Measurements from ENCODE around the gene DDX28.
"Not testable (repeated sequence)": the region's sequence is repeated elsewhere in the genome, so short reads cannot be mapped to it uniquely, and the experiment has no call there.

Gene DDX28

DNA sequence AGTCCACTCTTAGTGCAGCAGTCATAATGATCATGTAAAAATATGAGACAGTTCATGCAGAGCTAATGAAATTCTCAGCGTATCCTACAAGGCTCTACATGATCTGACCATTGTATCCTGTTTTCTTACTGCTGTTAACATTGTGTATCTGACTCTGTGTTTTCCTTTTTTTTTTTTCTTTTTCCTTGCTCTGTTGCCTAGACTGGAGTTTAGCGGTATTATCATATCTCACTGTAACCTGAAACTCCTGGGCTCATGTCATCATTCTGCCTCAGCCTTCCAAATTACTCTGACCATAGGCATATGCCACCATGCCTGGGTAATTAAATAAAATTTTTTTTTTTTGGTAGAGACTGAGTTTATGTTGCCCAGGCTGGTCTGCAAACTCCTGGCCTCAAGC is 12.2 kb upstream of the DDX28 start:
- peaks cover 47 to 53% of the 10 kb centered on the region in 2 experiments for H3K4me1 ChIP-seq (ENCODE audit: control insufficient read depth in 1 of 2, insufficient read depth in 1 of 2, low read depth in 1 of 2, low read length in 1 of 2)
- H3K27me3 ChIP-seq: no peaks in the 10 kb centered on the region
- H3K9me3 ChIP-seq: no peaks in the 10 kb centered on the region
- no peak overlapping the region for H3K4me3 ChIP-seq (ENCODE audit: low read depth in 1 of 2, low read length in 1 of 2)
- no peak for TF ChIP-seq CTCF (IDR thresholded peaks at IDR 0.05)
- H3K27ac ChIP-seq: no peak overlapping the region
- H3K36me3 ChIP-seq: no peaks in the 10 kb centered on the region

GRCh38 chr16:68033101-68033500 is 10.1 kb upstream of the DDX28 start:
- H3K4me3 ChIP-seq (ENCODE audit: low read depth in 1 of 2, low read length in 1 of 2): no peak overlapping the region
- no peaks in the 10 kb centered on the region for H3K27me3 ChIP-seq
- H3K9me3 ChIP-seq: no peaks in the 10 kb centered on the region
- H3K27ac ChIP-seq: no peak overlapping the region
- peaks cover 7% of the 10 kb centered on the region for H3K36me3 ChIP-seq
- TF ChIP-seq CTCF (IDR thresholded peaks at IDR 0.05): no peak
- peaks cover 26 to 32% of the 10 kb centered on the region in 2 experiments for H3K4me1 ChIP-seq (ENCODE audit: control insufficient read depth in 1 of 2, insufficient read depth in 1 of 2, low read depth in 1 of 2, low read length in 1 of 2)

DNA sequence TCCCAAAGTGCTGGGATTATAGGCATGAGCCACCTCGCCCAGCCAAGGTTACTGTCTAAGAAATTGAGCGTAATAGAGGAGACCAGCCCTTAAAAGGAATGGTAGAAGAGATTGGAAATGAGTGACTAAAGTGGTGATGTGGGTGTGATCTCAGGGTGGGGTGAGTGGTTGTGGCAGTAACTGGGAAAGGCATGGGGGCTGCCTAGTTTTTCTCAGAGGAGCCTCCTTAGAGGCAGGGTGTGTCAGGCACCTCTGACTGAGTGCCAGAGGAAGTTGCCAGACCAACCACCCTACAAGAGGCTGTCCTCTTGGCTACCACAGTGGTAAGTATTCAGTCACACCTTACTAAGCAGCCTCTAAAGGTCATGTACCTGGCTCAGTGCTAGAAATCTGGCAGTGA is 8.9 kb upstream of the DDX28 start:
- Histone ChIP-seq H3K9me3 (no peaks in the 10 kb centered on the region), H3K36me3 (peaks cover 12% of the 10 kb centered on the region), H3K27me3 (no peaks in the 10 kb centered on the region), H3K4me1 (ENCODE audit: control insufficient read depth in 1 of 2, insufficient read depth in 1 of 2, low read depth in 1 of 2, low read length in 1 of 2) (peaks cover 14 to 20% of the 10 kb centered on the region in 2 experiments), H3K27ac (peak overlapping the region; percentile 25), H3K4me3 (ENCODE audit: low read depth in 1 of 2, low read length in 1 of 2) (no peak overlapping the region)
- TF ChIP-seq CTCF (IDR thresholded peaks at IDR 0.05): no peak

GRCh38 chr16:68030108-68030507 is 7.1 kb upstream of the DDX28 start:
- peaks cover 12% of the 10 kb centered on the region for H3K36me3 ChIP-seq
- not testable (repeated sequence) for H3K9me3 ChIP-seq; H3K27me3 ChIP-seq; H3K4me1 ChIP-seq (ENCODE audit: control insufficient read depth in 1 of 2, insufficient read depth in 1 of 2, low read depth in 1 of 2, low read length in 1 of 2); H3K4me3 ChIP-seq (ENCODE audit: low read depth in 1 of 2, low read length in 1 of 2); H3K27ac ChIP-seq

DNA sequence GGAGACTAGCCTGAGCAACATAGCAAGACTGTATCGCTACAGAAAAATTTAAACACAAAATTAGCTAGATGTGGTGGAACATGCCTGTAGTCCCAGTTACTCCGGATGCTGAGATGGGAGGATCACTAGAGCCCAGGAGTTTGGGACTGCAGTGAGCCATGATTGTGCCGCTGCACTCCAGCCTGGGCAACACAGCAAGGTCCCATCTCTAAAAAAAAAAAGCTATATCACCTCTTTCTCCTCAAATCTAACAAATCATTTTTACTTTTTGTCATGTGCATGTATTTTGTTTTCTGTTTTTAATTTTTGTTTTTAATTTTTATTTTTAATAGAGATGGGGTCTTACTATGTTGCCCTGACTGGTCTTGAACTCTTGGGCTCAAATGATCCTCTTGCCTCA is 6.0 kb upstream of the DDX28 start:
- H3K27me3 ChIP-seq: no peaks in the 10 kb centered on the region
- peaks cover 12% of the 10 kb centered on the region for H3K36me3 ChIP-seq
- no peak overlapping the region for H3K4me3 ChIP-seq (ENCODE audit: low read depth in 1 of 2, low read length in 1 of 2)
- TF ChIP-seq CTCF (IDR thresholded peaks at IDR 0.05): no peak
- no peak overlapping the region for H3K27ac ChIP-seq
- peaks cover 11 to 15% of the 10 kb centered on the region in 2 experiments for H3K4me1 ChIP-seq (ENCODE audit: control insufficient read depth in 1 of 2, insufficient read depth in 1 of 2, low read depth in 1 of 2, low read length in 1 of 2)
- no peaks in the 10 kb centered on the region for H3K9me3 ChIP-seq

DNA sequence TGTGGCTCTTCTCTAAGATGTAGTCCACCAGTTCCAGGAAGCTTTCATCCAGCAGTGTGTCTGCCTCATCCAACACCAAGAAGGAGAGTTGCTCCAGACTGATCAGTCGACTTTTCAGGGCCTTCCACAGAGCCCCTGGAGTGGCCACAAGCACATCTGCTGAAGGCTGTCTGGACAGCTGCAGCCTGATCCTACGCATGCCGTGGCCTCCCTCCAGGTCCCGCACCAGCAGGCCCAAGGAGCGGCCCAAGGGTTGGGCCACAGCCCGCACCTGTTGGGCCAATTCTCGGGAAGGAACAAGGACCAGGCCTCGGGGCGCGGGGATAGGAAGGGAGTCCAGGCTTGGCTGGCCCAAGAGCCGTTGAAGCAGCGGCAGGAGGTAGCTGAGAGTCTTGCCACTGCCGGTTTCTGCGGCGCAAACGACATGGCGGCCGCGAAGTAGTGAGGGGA is 729 bp downstream of the DDX28 start:
- Histone ChIP-seq H3K4me3 (ENCODE audit: low read depth in 1 of 2, low read length in 1 of 2) (peak overlapping the region; percentile 96 to 97), H3K9me3 (no peaks in the 10 kb centered on the region), H3K36me3 (no peaks in the 10 kb centered on the region), H3K27ac (peak overlapping the region; percentile 93), H3K4me1 (ENCODE audit: control insufficient read depth in 1 of 2, insufficient read depth in 1 of 2, low read depth in 1 of 2, low read length in 1 of 2) (peaks cover 39 to 40% of the 10 kb centered on the region in 2 experiments), H3K27me3 (no peaks in the 10 kb centered on the region)
- TF ChIP-seq CTCF (IDR thresholded peaks at IDR 0.05): no peak

All from neutrophil (primary cell).